ENCODE results near the gene MYB.
"Not testable (repeated sequence)": the region's sequence is repeated elsewhere in the genome, so short reads cannot be mapped to it uniquely, and the experiment has no call there.

- TF ChIP-seq, protein P1, sequence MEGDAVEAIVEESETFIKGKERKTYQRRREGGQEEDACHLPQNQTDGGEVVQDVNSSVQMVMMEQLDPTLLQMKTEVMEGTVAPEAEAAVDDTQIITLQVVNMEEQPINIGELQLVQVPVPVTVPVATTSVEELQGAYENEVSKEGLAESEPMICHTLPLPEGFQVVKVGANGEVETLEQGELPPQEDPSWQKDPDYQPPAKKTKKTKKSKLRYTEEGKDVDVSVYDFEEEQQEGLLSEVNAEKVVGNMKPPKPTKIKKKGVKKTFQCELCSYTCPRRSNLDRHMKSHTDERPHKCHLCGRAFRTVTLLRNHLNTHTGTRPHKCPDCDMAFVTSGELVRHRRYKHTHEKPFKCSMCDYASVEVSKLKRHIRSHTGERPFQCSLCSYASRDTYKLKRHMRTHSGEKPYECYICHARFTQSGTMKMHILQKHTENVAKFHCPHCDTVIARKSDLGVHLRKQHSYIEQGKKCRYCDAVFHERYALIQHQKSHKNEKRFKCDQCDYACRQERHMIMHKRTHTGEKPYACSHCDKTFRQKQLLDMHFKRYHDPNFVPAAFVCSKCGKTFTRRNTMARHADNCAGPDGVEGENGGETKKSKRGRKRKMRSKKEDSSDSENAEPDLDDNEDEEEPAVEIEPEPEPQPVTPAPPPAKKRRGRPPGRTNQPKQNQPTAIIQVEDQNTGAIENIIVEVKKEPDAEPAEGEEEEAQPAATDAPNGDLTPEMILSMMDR (IDR thresholded peaks at IDR 0.05; ENCODE audit: extremely low read depth in 1 of 2, insufficient read depth in 1 of 2, low read depth in 1 of 2, low read length in 2 of 2), result not testable (repeated sequence)
- TF ChIP-seq POLR2AphosphoS5 (IDR thresholded peaks at IDR 0.05; ENCODE audit: insufficient read depth, low read depth, low read length); FOS (IDR thresholded peaks at IDR 0.05; ENCODE audit: borderline replicate concordance, insufficient read depth, low read length); MYC (IDR thresholded peaks at IDR 0.05; ENCODE audit: low read depth, low read length); MAX (IDR thresholded peaks at IDR 0.05; ENCODE audit: insufficient read depth, insufficient read length); POLR2A (IDR thresholded peaks at IDR 0.05; ENCODE audit: low read depth, low read length); EZH2 (IDR thresholded peaks at IDR 0.05; ENCODE audit: borderline replicate concordance, low read depth, low read length, severe bottlenecking); JUN (IDR thresholded peaks at IDR 0.05; ENCODE audit: borderline replicate concordance, insufficient read depth, insufficient read length, low read depth); GATA2 (IDR thresholded peaks at IDR 0.05; ENCODE audit: insufficient read depth, insufficient read length, low read depth, low read length): not testable (repeated sequence)
These were observed 16.7 kb upstream of the MYB start for GRCh38 chr6:135164387-135164786.

Measured in endothelial cell of umbilical vein (primary cell).